Neural cell (in vitro differentiated cells): Measurements from ENCODE around the gene FGD6. TPM values are rescaled to one million over a fixed set of nuclear protein-coding genes. Genes with fewer than 3 reads are reported as not detected.

Experiments used
- H2AFZ ChIP-seq: fragments of 200-600, 300-800 bp; sonication (generic), shearing (Covaris generic); 2 replicates; pipeline ENCODE4 v1.6.0; 2014; ENCODE audit warnings: low read depth, mild to moderate bottlenecking, antibody characterized with exemption, low read length, moderate library complexity
- H3F3A ChIP-seq: fragments of 200-600 bp; shearing (Covaris generic); 2 replicates; pipeline ENCODE4 v1.6.1; 2016; ENCODE audit warnings: mild to moderate bottlenecking, moderate library complexity, mixed read lengths, antibody characterized with exemption, low read length; ENCODE audit not compliant: insufficient read depth, poor library complexity, severe bottlenecking
- H3K27ac ChIP-seq: fragments of 200-600, 300-800 bp; sonication (generic), shearing (Covaris generic); 2 replicates; pipeline ENCODE4 v1.5.1; 2014; ENCODE audit warnings: mild to moderate bottlenecking, low read length, moderate library complexity
- H3K27me3 ChIP-seq: fragments of 300-800, 200-600 bp; sonication (generic), shearing (Covaris generic); 2 replicates; pipeline ENCODE4 v1.6.0; 2014; ENCODE audit warnings: mild to moderate bottlenecking, low read depth, low read length, moderate library complexity; ENCODE audit not compliant: insufficient read depth
- H3K36me3 ChIP-seq: fragments of 300-800, 200-600 bp; sonication (generic), shearing (Covaris generic); 2 replicates; pipeline ENCODE4 v1.5.1; 2014; ENCODE audit warnings: mild to moderate bottlenecking, antibody characterized with exemption, low read length, moderate library complexity; ENCODE audit not compliant: insufficient read depth
- H3K4me2 ChIP-seq: fragments of 300-800, 200-600 bp; sonication (generic), shearing (Covaris generic); 2 replicates; pipeline ENCODE4 v1.6.0; 2014; ENCODE audit warnings: mild to moderate bottlenecking, low read length
- H3K4me3 ChIP-seq: fragments of 300-800, 200-600 bp; sonication (generic), shearing (Covaris generic); 2 replicates; pipeline ENCODE4 v1.5.1; 2014; ENCODE audit warnings: mild to moderate bottlenecking, low read length, moderate library complexity
- H3K79me2 ChIP-seq: fragments of 200-600 bp; shearing (Covaris generic); replicated peaks from 2 replicates; pipeline ENCODE4 v1.6.0; 2014; ENCODE audit warnings: mild to moderate bottlenecking, low read length, moderate library complexity; ENCODE audit not compliant: insufficient read depth
- H3K9ac ChIP-seq: fragments of 300-800, 200-600 bp; sonication (generic), shearing (Covaris generic); 2 replicates; pipeline ENCODE4 v1.6.1; 2016; ENCODE audit warnings: mild to moderate bottlenecking, low read length, mixed read lengths
- H3K9me2 ChIP-seq: fragments of 200-600 bp; shearing (Covaris generic); 2 replicates; pipeline ENCODE4 v1.6.1; 2016; ENCODE audit warnings: mild to moderate bottlenecking, low read length, mixed read lengths; ENCODE audit not compliant: insufficient read depth
- H3K9me3 ChIP-seq: fragments of 200-600, 300-800 bp; sonication (generic), shearing (Covaris generic); 2 replicates; pipeline ENCODE4 v1.6.1; 2016; ENCODE audit warnings: mild to moderate bottlenecking, mixed run types, low read length, moderate library complexity, mixed read lengths
- H4K20me1 ChIP-seq: fragments of 200-600 bp; shearing (Covaris generic); 2 replicates; pipeline ENCODE4 v1.6.1; 2016; ENCODE audit warnings: mild to moderate bottlenecking, mixed run types; ENCODE audit not compliant: insufficient read depth
- EP300 ChIP-seq: fragments of 450-650 bp; conservative IDR thresholded peaks from 2 replicates; pipeline ENCODE4 v1.6.1; 2014; ENCODE audit warnings: antibody characterized with exemption, mild to moderate bottlenecking, moderate library complexity; ENCODE audit not compliant: poor library complexity, severe bottlenecking
- EZH2 ChIP-seq: fragments of 200-600, 300-800 bp; shearing (Covaris generic), sonication (generic); IDR thresholded peaks from 2 replicates; pipeline ENCODE4 v1.6.1; 2014; ENCODE audit warnings: antibody characterized with exemption, low read length, borderline replicate concordance, mild to moderate bottlenecking; ENCODE audit not compliant: insufficient read depth, poor library complexity, severe bottlenecking
- MXI1 ChIP-seq: fragments of 450-650 bp; conservative IDR thresholded peaks from 2 replicates; pipeline ENCODE4 v1.6.1; 2014; ENCODE audit warnings: antibody characterized with exemption, mild to moderate bottlenecking; ENCODE audit not compliant: poor library complexity, severe bottlenecking
- POLR2AphosphoS5 ChIP-seq: IDR thresholded peaks from 2 replicates; pipeline ENCODE4 v1.6.1; 2012
- RAD21 ChIP-seq: fragments of 450-650 bp; conservative IDR thresholded peaks from 2 replicates; pipeline ENCODE4 v1.6.1; 2014; ENCODE audit warnings: antibody characterized with exemption, mild to moderate bottlenecking, moderate library complexity
- SMC3 ChIP-seq: fragments of 450-650 bp; conservative IDR thresholded peaks from 2 replicates; pipeline ENCODE4 v1.6.1; 2014; ENCODE audit warnings: antibody characterized with exemption, mild to moderate bottlenecking, moderate library complexity; ENCODE audit not compliant: poor library complexity
- TAF1 ChIP-seq: IDR thresholded peaks from 2 replicates; pipeline ENCODE4 v1.6.1; 2012; ENCODE audit warnings: low read depth
- polyA plus RNA-seq: library from polyadenylated mRNA; depleted of rRNA; stranded (reverse); fragments of >200 nt; gene quantifications from 2 replicates; pipeline ENCODE4 v1.2.3, GENCODE V29; 2014
- TF ChIP-seq, protein P1 (sequence below): IDR thresholded peaks from 2 replicates; pipeline ENCODE4 v1.6.1; 2012; ENCODE audit warnings: borderline replicate concordance
- TF ChIP-seq, protein P2 (sequence below): fragments of 450-650 bp; IDR thresholded peaks from 2 replicates; pipeline ENCODE4 v1.5.1; 2014; ENCODE audit warnings: antibody characterized with exemption, mild to moderate bottlenecking, moderate library complexity; ENCODE audit not compliant: poor library complexity, severe bottlenecking

FGD6 gene
- polyA plus RNA-seq, 1 donor from 2014 or later = 4.6 TPM

DNA sequence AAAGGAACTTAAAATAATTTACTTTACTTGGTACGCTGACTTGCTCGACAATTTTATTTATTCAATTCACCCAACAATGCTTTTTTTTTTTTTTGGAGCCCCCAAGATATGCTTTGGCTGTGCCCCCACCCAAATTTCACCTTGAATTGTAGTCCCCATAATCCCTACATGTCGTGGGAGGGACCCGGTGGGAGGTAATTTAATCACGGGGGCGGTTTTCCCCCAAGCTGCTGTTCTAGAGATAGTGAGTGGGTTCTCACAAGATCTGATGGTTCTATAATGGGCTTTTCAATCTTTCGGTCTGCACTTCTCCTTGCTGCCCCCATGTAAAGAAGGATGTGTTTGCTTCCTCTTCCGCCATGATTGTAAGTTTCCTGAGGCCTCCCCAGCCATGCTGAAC, 10.4 kb downstream of the FGD6 start:
- no peaks in the 10 kb centered on the region for H3K27me3 ChIP-seq
- no peaks in the 10 kb centered on the region for H3F3A ChIP-seq
- peaks cover 33% of the 10 kb centered on the region for H3K79me2 ChIP-seq
- H3K4me2 ChIP-seq = no peak overlapping the region
- no peak overlapping the region for H2AFZ ChIP-seq
- TF ChIP-seq, protein P1, sequence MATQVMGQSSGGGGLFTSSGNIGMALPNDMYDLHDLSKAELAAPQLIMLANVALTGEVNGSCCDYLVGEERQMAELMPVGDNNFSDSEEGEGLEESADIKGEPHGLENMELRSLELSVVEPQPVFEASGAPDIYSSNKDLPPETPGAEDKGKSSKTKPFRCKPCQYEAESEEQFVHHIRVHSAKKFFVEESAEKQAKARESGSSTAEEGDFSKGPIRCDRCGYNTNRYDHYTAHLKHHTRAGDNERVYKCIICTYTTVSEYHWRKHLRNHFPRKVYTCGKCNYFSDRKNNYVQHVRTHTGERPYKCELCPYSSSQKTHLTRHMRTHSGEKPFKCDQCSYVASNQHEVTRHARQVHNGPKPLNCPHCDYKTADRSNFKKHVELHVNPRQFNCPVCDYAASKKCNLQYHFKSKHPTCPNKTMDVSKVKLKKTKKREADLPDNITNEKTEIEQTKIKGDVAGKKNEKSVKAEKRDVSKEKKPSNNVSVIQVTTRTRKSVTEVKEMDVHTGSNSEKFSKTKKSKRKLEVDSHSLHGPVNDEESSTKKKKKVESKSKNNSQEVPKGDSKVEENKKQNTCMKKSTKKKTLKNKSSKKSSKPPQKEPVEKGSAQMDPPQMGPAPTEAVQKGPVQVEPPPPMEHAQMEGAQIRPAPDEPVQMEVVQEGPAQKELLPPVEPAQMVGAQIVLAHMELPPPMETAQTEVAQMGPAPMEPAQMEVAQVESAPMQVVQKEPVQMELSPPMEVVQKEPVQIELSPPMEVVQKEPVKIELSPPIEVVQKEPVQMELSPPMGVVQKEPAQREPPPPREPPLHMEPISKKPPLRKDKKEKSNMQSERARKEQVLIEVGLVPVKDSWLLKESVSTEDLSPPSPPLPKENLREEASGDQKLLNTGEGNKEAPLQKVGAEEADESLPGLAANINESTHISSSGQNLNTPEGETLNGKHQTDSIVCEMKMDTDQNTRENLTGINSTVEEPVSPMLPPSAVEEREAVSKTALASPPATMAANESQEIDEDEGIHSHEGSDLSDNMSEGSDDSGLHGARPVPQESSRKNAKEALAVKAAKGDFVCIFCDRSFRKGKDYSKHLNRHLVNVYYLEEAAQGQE = no peak
- TF ChIP-seq TAF1 = no peak
- TF ChIP-seq EP300 = no peak
- no peak for TF ChIP-seq RAD21
- no peak for TF ChIP-seq POLR2AphosphoS5
- no peak for TF ChIP-seq EZH2
- no peak for TF ChIP-seq SMC3
- TF ChIP-seq MXI1 = no peak
- TF ChIP-seq, protein P2, sequence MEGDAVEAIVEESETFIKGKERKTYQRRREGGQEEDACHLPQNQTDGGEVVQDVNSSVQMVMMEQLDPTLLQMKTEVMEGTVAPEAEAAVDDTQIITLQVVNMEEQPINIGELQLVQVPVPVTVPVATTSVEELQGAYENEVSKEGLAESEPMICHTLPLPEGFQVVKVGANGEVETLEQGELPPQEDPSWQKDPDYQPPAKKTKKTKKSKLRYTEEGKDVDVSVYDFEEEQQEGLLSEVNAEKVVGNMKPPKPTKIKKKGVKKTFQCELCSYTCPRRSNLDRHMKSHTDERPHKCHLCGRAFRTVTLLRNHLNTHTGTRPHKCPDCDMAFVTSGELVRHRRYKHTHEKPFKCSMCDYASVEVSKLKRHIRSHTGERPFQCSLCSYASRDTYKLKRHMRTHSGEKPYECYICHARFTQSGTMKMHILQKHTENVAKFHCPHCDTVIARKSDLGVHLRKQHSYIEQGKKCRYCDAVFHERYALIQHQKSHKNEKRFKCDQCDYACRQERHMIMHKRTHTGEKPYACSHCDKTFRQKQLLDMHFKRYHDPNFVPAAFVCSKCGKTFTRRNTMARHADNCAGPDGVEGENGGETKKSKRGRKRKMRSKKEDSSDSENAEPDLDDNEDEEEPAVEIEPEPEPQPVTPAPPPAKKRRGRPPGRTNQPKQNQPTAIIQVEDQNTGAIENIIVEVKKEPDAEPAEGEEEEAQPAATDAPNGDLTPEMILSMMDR = no peak
- no peak overlapping the region for H3K4me3 ChIP-seq
- no peaks in the 10 kb centered on the region for H3K9me2 ChIP-seq
- H3K9ac ChIP-seq = no peak overlapping the region
- H4K20me1 ChIP-seq = no peaks in the 10 kb centered on the region
- no peak overlapping the region for H3K27ac ChIP-seq
- H3K9me3 ChIP-seq = no peaks in the 10 kb centered on the region
- no peaks in the 10 kb centered on the region for H3K36me3 ChIP-seq

DNA sequence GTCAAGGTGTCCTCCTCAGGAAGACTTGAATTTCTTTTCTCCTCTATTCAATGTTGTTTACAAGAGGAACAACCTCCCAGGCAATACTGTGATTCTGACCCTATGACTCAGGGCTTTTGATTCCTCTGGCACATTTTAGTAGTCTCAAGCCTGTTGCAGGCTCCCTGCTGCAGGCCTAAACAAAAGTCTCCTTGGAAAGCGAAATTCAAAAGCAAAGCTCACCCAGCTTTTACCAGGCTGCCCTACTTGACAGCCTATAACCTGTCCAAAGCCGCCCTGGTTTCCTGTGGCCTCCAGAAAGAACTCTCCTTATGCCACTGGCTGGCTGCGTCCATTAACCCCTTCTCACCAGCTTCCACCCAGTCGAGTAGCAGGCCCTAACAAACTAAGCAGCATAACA, 11.6 kb downstream of the FGD6 start:
- Histone ChIP-seq H2AFZ (no peak overlapping the region), H3K9ac (no peak overlapping the region), H3K27ac (no peak overlapping the region), H3F3A (no peaks in the 10 kb centered on the region), H3K79me2 (peaks cover 26% of the 10 kb centered on the region), H3K36me3 (no peaks in the 10 kb centered on the region), H3K27me3 (no peaks in the 10 kb centered on the region), H3K4me2 (no peak overlapping the region), H4K20me1 (no peaks in the 10 kb centered on the region), H3K4me3 (no peak overlapping the region), H3K9me2 (no peaks in the 10 kb centered on the region), H3K9me3 (no peaks in the 10 kb centered on the region)
- TF ChIP-seq POLR2AphosphoS5 (no peak), EZH2 (no peak)
